ENCODE data around the gene CALML4.
"Not testable (repeated sequence)": the region's sequence is repeated elsewhere in the genome, so short reads cannot be mapped to it uniquely, and the experiment has no call there.

CALML4 gene

GRCh38 chr15:68241088-68241935, 36.2 kb upstream of the CALML4 start:
- Histone ChIP-seq H3K36me3 (ENCODE audit: control insufficient read depth, insufficient read depth, low read length) (no peaks in the 10 kb centered on the region), H3K4me3 (ENCODE audit: low read depth, low read length) (no peak overlapping the region), H3K4me2 (ENCODE audit: low read length) (no peak overlapping the region), H2AFZ (no peak overlapping the region), H3K27me3 (ENCODE audit: control insufficient read depth, insufficient read depth, low read length) (no peaks in the 10 kb centered on the region), H3K9me3 (ENCODE audit: control insufficient read depth, low read length) (no peaks in the 10 kb centered on the region), H3K4me1 (no peaks in the 10 kb centered on the region), H3K27ac (no peak overlapping the region), H3K9ac (no peak overlapping the region), H3K79me2 (no peaks in the 10 kb centered on the region)
- TF ChIP-seq CTCF (IDR thresholded peaks at IDR 0.05), result no peak

- no peak for TF ChIP-seq CTCF (IDR thresholded peaks at IDR 0.05)
- no peaks in the 10 kb centered on the region for H3K27me3 ChIP-seq (ENCODE audit: control insufficient read depth, insufficient read depth, low read length)
- no peaks in the 10 kb centered on the region for H3K9me3 ChIP-seq (ENCODE audit: control insufficient read depth, low read length)
- no peak overlapping the region for H3K9ac ChIP-seq
- H3K4me1 ChIP-seq, result no peaks in the 10 kb centered on the region
- H3K79me2 ChIP-seq, result no peaks in the 10 kb centered on the region
- H2AFZ ChIP-seq, result no peak overlapping the region
- H3K4me2 ChIP-seq (ENCODE audit: low read length), result no peak overlapping the region
- no peak overlapping the region for H3K4me3 ChIP-seq (ENCODE audit: low read depth, low read length)
- no peaks in the 10 kb centered on the region for H3K36me3 ChIP-seq (ENCODE audit: control insufficient read depth, insufficient read depth, low read length)
- no peak overlapping the region for H3K27ac ChIP-seq
These were observed 33.9 kb upstream of the CALML4 start for GRCh38 chr15:68239025-68239424.

- no peak overlapping the region for H3K4me3 ChIP-seq (ENCODE audit: low read depth, low read length)
- H3K9me3 ChIP-seq (ENCODE audit: control insufficient read depth, low read length), result no peaks in the 10 kb centered on the region
- no peaks in the 10 kb centered on the region for H3K27me3 ChIP-seq (ENCODE audit: control insufficient read depth, insufficient read depth, low read length)
- no peak overlapping the region for H3K9ac ChIP-seq
- no peak overlapping the region for H2AFZ ChIP-seq
- no peaks in the 10 kb centered on the region for H3K79me2 ChIP-seq
- H3K4me1 ChIP-seq, result no peaks in the 10 kb centered on the region
- H3K36me3 ChIP-seq (ENCODE audit: control insufficient read depth, insufficient read depth, low read length), result no peaks in the 10 kb centered on the region
- H3K27ac ChIP-seq, result no peak overlapping the region
- no peak overlapping the region for H3K4me2 ChIP-seq (ENCODE audit: low read length)
- no peak for TF ChIP-seq CTCF (IDR thresholded peaks at IDR 0.05)
These were observed 29.9 kb upstream of the CALML4 start for GRCh38 chr15:68235022-68235421.

- H3K27ac ChIP-seq; H3K27me3 ChIP-seq (ENCODE audit: control insufficient read depth, insufficient read depth, low read length): not testable (repeated sequence)
These were observed 29.4 kb upstream of the CALML4 start for GRCh38 chr15:68234520-68234919.

GRCh38 chr15:68234060-68234459, 28.9 kb upstream of the CALML4 start:
- Histone ChIP-seq H3K4me2 (ENCODE audit: low read length) (no peak overlapping the region), H2AFZ (no peak overlapping the region), H3K36me3 (ENCODE audit: control insufficient read depth, insufficient read depth, low read length) (no peaks in the 10 kb centered on the region), H3K4me3 (ENCODE audit: low read depth, low read length) (no peak overlapping the region), H3K4me1 (no peaks in the 10 kb centered on the region), H3K9ac (no peak overlapping the region), H3K79me2 (no peaks in the 10 kb centered on the region), H3K27me3 (ENCODE audit: control insufficient read depth, insufficient read depth, low read length) (no peaks in the 10 kb centered on the region), H3K27ac (no peak overlapping the region), H3K9me3 (ENCODE audit: control insufficient read depth, low read length) (no peaks in the 10 kb centered on the region)
- no peak for TF ChIP-seq CTCF (IDR thresholded peaks at IDR 0.05)

More at GRCh38 chr15:68234520-68234919, 29.4 kb upstream of the CALML4 start:
- not testable (repeated sequence) for H3K9me3 ChIP-seq (ENCODE audit: control insufficient read depth, low read length); H2AFZ ChIP-seq; H3K79me2 ChIP-seq; H3K36me3 ChIP-seq (ENCODE audit: control insufficient read depth, insufficient read depth, low read length); H3K4me1 ChIP-seq; H3K4me2 ChIP-seq (ENCODE audit: low read length); H3K4me3 ChIP-seq (ENCODE audit: low read depth, low read length); H3K9ac ChIP-seq

All from parathyroid adenoma (tissue), 2 donors.